Measurements from ENCODE around the gene NCKAP5L. TPM values are rescaled to one million over a fixed set of nuclear protein-coding genes. Genes with fewer than 3 reads are reported as not detected.

NCKAP5L gene
- total and polyA plus RNA-seq, 2 donors (not counting 3 experiments of a cell fraction or from before 2014, with no cell fraction given), result 17.4 to 46.1 TPM

DNA sequence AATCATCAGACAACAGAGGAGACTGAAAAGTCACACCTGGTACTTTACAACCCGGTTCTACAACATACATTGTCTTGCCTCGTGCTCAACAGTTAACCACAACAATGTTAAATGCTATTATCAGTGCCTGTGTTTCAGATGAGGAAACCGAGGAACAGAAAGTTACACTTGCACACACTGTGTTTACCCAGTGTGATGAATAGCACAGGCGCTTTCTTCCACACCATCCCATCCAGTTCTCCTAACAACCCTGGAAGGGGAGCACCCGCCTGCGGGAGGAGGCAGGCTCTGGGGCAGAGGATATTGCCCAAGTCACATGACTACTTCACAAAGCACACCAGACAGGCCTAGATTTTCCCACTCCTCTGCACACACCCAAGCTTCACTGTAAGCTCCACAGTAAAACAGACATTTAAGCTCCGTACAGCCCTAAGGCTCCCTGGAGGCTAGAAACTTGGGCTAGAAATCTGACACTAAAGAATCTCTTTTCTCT lies 21.8 kb downstream of the NCKAP5L start:
- ChIA-PET POLR2A (no interaction called here), CTCF (no interaction called here)
- Histone ChIP-seq H3K27me3 (ENCODE audit: control insufficient read depth in 2 of 2, insufficient read depth in 2 of 2, low read length in 2 of 2) (no peaks in the 10 kb centered on the region), H3K4me2 (ENCODE audit: insufficient read depth, low read length) (no peak overlapping the region), H3K79me2 (ENCODE audit: control insufficient read depth, insufficient read depth, low read length) (no peaks in the 10 kb centered on the region), H3K27ac (ENCODE audit: insufficient read depth, low read depth, low read length) (no peak overlapping the region), H3K9me1 (replicated peaks; ENCODE audit: control insufficient read depth, extremely low read depth, insufficient read depth, low read length) (no peaks in the 10 kb centered on the region), H3K9ac (replicated peaks; ENCODE audit: extremely low read depth, insufficient read depth, low read length) (no peak overlapping the region), H3K9me3 (replicated peaks; ENCODE audit: control insufficient read depth, insufficient read depth, low read length) (no peaks in the 10 kb centered on the region), H4K20me1 (replicated peaks; ENCODE audit: control insufficient read depth, extremely low read depth, insufficient read depth, low read length) (no peaks in the 10 kb centered on the region), H3K4me1 (ENCODE audit: control insufficient read depth, extremely low read depth, insufficient read depth, low read length) (no peaks in the 10 kb centered on the region), H3K4me3 (replicated peaks in 1 of 3; ENCODE audit: insufficient read depth in 1 of 3, low read depth in 1 of 3, low read length in 3 of 3) (no peak overlapping the region), H3K36me3 (ENCODE audit: control insufficient read depth in 2 of 2, extremely low read depth in 1 of 2, insufficient read depth in 2 of 2, low read length in 2 of 2) (peaks cover 13 to 39% of the 10 kb centered on the region in 2 experiments), H2AFZ (ENCODE audit: low read depth, low read length) (no peak overlapping the region)
- no peak for DNase-seq (ENCODE audit: low read depth, low spot score)
- intact Hi-C loops (cut with micrococcal nuclease), result no loop called here
- TF ChIP-seq EZH2 (IDR thresholded peaks at IDR 0.05; ENCODE audit: borderline replicate concordance, low read depth, low read length, severe bottlenecking) (no peak), MYC (IDR thresholded peaks at IDR 0.05; ENCODE audit: low read depth, low read length) (no peak), GATA2 (IDR thresholded peaks at IDR 0.05; ENCODE audit: insufficient read depth, insufficient read length, low read depth, low read length) (no peak), POLR2A (IDR thresholded peaks at IDR 0.05; ENCODE audit: low read depth, low read length) (no peak), POLR2AphosphoS5 (IDR thresholded peaks at IDR 0.05; ENCODE audit: insufficient read depth, low read depth, low read length) (no peak), FOS (IDR thresholded peaks at IDR 0.05; ENCODE audit: borderline replicate concordance, insufficient read depth, low read length) (no peak), JUN (IDR thresholded peaks at IDR 0.05; ENCODE audit: borderline replicate concordance, insufficient read depth, insufficient read length, low read depth) (no peak)
- TF ChIP-seq, protein P1, sequence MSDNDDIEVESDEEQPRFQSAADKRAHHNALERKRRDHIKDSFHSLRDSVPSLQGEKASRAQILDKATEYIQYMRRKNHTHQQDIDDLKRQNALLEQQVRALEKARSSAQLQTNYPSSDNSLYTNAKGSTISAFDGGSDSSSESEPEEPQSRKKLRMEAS (IDR thresholded peaks at IDR 0.05; ENCODE audit: insufficient read depth, insufficient read length), result no peak
- TF ChIP-seq, protein P2, sequence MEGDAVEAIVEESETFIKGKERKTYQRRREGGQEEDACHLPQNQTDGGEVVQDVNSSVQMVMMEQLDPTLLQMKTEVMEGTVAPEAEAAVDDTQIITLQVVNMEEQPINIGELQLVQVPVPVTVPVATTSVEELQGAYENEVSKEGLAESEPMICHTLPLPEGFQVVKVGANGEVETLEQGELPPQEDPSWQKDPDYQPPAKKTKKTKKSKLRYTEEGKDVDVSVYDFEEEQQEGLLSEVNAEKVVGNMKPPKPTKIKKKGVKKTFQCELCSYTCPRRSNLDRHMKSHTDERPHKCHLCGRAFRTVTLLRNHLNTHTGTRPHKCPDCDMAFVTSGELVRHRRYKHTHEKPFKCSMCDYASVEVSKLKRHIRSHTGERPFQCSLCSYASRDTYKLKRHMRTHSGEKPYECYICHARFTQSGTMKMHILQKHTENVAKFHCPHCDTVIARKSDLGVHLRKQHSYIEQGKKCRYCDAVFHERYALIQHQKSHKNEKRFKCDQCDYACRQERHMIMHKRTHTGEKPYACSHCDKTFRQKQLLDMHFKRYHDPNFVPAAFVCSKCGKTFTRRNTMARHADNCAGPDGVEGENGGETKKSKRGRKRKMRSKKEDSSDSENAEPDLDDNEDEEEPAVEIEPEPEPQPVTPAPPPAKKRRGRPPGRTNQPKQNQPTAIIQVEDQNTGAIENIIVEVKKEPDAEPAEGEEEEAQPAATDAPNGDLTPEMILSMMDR (IDR thresholded peaks at IDR 0.05; ENCODE audit: extremely low read depth in 1 of 2, insufficient read depth in 1 of 2, low read depth in 1 of 2, low read length in 2 of 2), result no peak
- dilution Hi-C loops (cut with MboI; ENCODE audit: extremely low pct_ligation_motif_present, low sequenced_read_pairs), result no loop called here
- no TSS peak for BruUV-seq (replicated peaks)
- no peak for FAIRE-seq
